ENCODE data around the gene RBP5. TPM values are rescaled to one million over a fixed set of nuclear protein-coding genes. Genes with fewer than 3 reads are reported as not detected.
A peak's percentile ranks its signal among the peaks of the same experiment; 100 is the strongest.

Gene RBP5
- polyA plus RNA-seq, 2 of the 4 experiments (the other 2 are of a cell fraction) = 0.25 TPM; not detected in 1

- Histone ChIP-seq H3K4me3 (no peak overlapping the region), H3K4me2 (no peak overlapping the region), H3K9me3 (peaks cover 18% of the 10 kb centered on the region), H3K4me1 (0 out of 3 replicates have a peak, but pooled peaks cover 4% of the 10 kb centered on the region), H3K27ac (no peak overlapping the region)
- TF ChIP-seq CBX8 (IDR thresholded peaks at IDR 0.05) (no peak), PHF8 (IDR thresholded peaks at IDR 0.05; ENCODE audit: borderline replicate concordance, low read depth) (no peak), FOSL2 (IDR thresholded peaks at IDR 0.05) (no peak), FOSL2 (CRISPR knock-in tag; IDR thresholded peaks at IDR 0.05) (no peak), HEYL (CRISPR knock-in tag; IDR thresholded peaks at IDR 0.05) (no peak), ATOH8 (CRISPR knock-in tag; IDR thresholded peaks at IDR 0.05; ENCODE audit: low read depth) (no peak), RFX5 (IDR thresholded peaks at IDR 0.05) (no peak), HES2 (IDR thresholded peaks at IDR 0.05) (no peak), BCL3 (IDR thresholded peaks at IDR 0.05) (no peak), ZNF302 (CRISPR knock-in tag; IDR thresholded peaks at IDR 0.05) (no peak), EP300 (IDR thresholded peaks at IDR 0.05) (no peak), USF2 (IDR thresholded peaks at IDR 0.05) (no peak), MAZ (IDR thresholded peaks at IDR 0.05; ENCODE audit: borderline replicate concordance, low read depth, low read length) (no peak), KDM1A (IDR thresholded peaks at IDR 0.05; ENCODE audit: low read depth) (no peak), HDAC2 (IDR thresholded peaks at IDR 0.05) (no peak), PBX3 (IDR thresholded peaks at IDR 0.05) (no peak), NR3C1 (IDR thresholded peaks at IDR 0.05) (no peak), ZSCAN20 (CRISPR knock-in tag; IDR thresholded peaks at IDR 0.05) (no peak)
- ATAC-seq (0 out of 6 replicates have a peak, but pooled peaks have one; percentile 5 to 28), FAIRE-seq (no peak), DNase-seq (ENCODE audit: low read depth in 1 of 2, low spot score in 1 of 2) (no peak)
- ChIA-PET CTCF (interaction anchor here (0.5 to 6.8 kb wide), 18 partner anchors 8 to 593 kb away, joined by 3 to 75 read pairs (median 4); partner anchors contain the start of genes C1S and PEX5), POLR2A (interaction anchor here (1.2 kb wide), 1 partner anchor 54 kb away, joined by 3 read pairs; no protein-coding TSS in a partner anchor)
- 66% methylated on average over 5 of the region's 5 CpGs for WGBS (ENCODE audit: missing lambda C conversion rate)
Observed at GRCh38 chr12:7161811-7162210, 33.1 kb upstream of the RBP5 start.

GRCh38 chr12:7161327-7161726, 32.6 kb upstream of the RBP5 start:
- CTCF ChIA-PET = interaction anchor here (0.7 to 6.8 kb wide), 7 partner anchors 9 to 834 kb away, joined by 3 to 75 read pairs (median 4); no protein-coding TSS in a partner anchor
- H3K4me3 ChIP-seq = no peak overlapping the region
- ATAC-seq = no peak
- H3K27ac ChIP-seq = no peak overlapping the region
- H3K9me3 ChIP-seq = peaks cover 14% of the 10 kb centered on the region
- TF ChIP-seq ZSCAN20 (CRISPR knock-in tag; IDR thresholded peaks at IDR 0.05) (no peak), E2F6 (IDR thresholded peaks at IDR 0.05; ENCODE audit: borderline replicate concordance, low read depth) (no peak), KDM1A (IDR thresholded peaks at IDR 0.05; ENCODE audit: low read depth) (no peak), CBX8 (IDR thresholded peaks at IDR 0.05) (no peak), USF2 (IDR thresholded peaks at IDR 0.05) (no peak), RFX5 (IDR thresholded peaks at IDR 0.05) (no peak), HOXB13 (CRISPR knock-in tag; IDR thresholded peaks at IDR 0.05; ENCODE audit: low read depth) (no peak), BCL3 (IDR thresholded peaks at IDR 0.05) (no peak), MYC (IDR thresholded peaks at IDR 0.05; ENCODE audit: borderline replicate concordance, low read length) (no peak), REST (IDR thresholded peaks at IDR 0.05) (no peak), HES2 (IDR thresholded peaks at IDR 0.05) (no peak), RARB (CRISPR knock-in tag; IDR thresholded peaks at IDR 0.05) (no peak), EHMT2 (IDR thresholded peaks at IDR 0.05; ENCODE audit: low read depth) (no peak)
- 54% methylated on average over 4 of the region's 4 CpGs for WGBS (ENCODE audit: missing lambda C conversion rate)
- no peak overlapping the region for H3K4me2 ChIP-seq
- 0 out of 3 replicates have a peak, but pooled peaks cover 4% of the 10 kb centered on the region for H3K4me1 ChIP-seq
- no peak for DNase-seq (ENCODE audit: low read depth in 1 of 2, low spot score in 1 of 2)
- POLR2A ChIA-PET = interaction anchor here (1.2 kb wide), 1 partner anchor 53 kb away, joined by 3 read pairs; no protein-coding TSS in a partner anchor
- FAIRE-seq = no peak

Data from A549 (cell line).